Endothelial cell (in vitro differentiated cells): ENCODE data around the gene FCHO2. TPM values are rescaled to one million over a fixed set of nuclear protein-coding genes. Genes with fewer than 3 reads are reported as not detected.

Experiments used
- DNase-seq: peaks from one replicate; pipeline ENCODE4 v3.0.0; 2021; ENCODE audit warnings: low spot score
- H3K27ac Mint-ChIP-seq: one replicate; pipeline ENCODE4 v1.8.0; 2021; ENCODE audit warnings: mixed read lengths, inconsistent platforms; ENCODE audit not compliant: unreplicated experiment
- H3K27me3 Mint-ChIP-seq: one replicate; pipeline ENCODE4 v1.8.0; 2021; ENCODE audit warnings: mild to moderate bottlenecking, moderate library complexity, mixed read lengths, inconsistent platforms; ENCODE audit not compliant: unreplicated experiment
- H3K36me3 Mint-ChIP-seq: one replicate; pipeline ENCODE4 v1.8.0; 2021; ENCODE audit warnings: mild to moderate bottlenecking, low read depth, mixed read lengths, inconsistent platforms; ENCODE audit not compliant: unreplicated experiment
- H3K4me1 Mint-ChIP-seq: one replicate; pipeline ENCODE4 v1.8.0; 2021; ENCODE audit warnings: mild to moderate bottlenecking, mixed read lengths, inconsistent platforms; ENCODE audit not compliant: unreplicated experiment
- H3K4me3 Mint-ChIP-seq: one replicate; pipeline ENCODE4 v1.8.0; 2021; ENCODE audit warnings: mild to moderate bottlenecking, mixed read lengths, inconsistent platforms; ENCODE audit not compliant: unreplicated experiment
- H3K9me3 Mint-ChIP-seq: one replicate; pipeline ENCODE4 v1.8.0; 2021; ENCODE audit warnings: mixed read lengths, inconsistent platforms; ENCODE audit not compliant: unreplicated experiment
- CTCF ChIP-seq: fragments of 200-600 bp; sonication (generic); IDR thresholded peaks from one replicate; pipeline ENCODE4 v1.5.0; 2021; ENCODE audit warnings: antibody characterized with exemption; ENCODE audit not compliant: unreplicated experiment
- total RNA-seq: library from RNA; stranded (reverse); fragmentation: NEBNext Ultra II Directional; extraction: Animal tissue kit (Norgen Biotek cat#: 25700); gene quantifications from one replicate; pipeline ENCODE4 v1.2.1, GENCODE V29; 2021; ENCODE audit not compliant: unreplicated experiment

The FCHO2 gene
- total RNA-seq, 1 donor from 2014 or later: 41.9 TPM

DNA sequence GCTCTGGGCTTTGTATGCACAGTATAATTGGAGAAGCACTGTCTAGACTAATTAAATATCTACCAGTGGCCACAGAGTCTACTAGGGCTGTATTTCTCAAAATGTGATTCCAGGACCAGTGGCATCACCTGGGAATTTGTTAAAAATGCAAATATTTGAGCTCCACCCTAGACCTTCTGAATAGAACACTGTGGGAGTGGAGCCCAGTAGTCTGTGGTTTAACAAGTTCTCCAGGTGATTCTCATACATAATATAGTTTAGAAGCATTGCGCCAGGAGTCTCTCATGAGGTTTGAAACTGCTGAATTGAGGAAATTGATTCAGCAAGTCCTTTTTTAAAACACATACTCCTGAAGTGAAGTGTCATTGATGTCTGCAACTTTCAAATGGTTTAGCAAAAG is 74.7 kb downstream of the FCHO2 start:
- Mint-ChIP-seq H3K9me3 (no peaks in the 10 kb centered on the region), H3K27me3 (peaks cover 2% of the 10 kb centered on the region), H3K27ac (no peak overlapping the region), H3K36me3 (peaks cover 4% of the 10 kb centered on the region), H3K4me1 (peaks cover 3% of the 10 kb centered on the region), H3K4me3 (no peak overlapping the region)
- TF ChIP-seq CTCF: no peak
- no peak for DNase-seq

GRCh38 chr5:73030995-73031394 is 75.2 kb downstream of the FCHO2 start:
- Mint-ChIP-seq H3K4me1 (peaks cover 3% of the 10 kb centered on the region), H3K4me3 (no peak overlapping the region), H3K27me3 (peaks cover 2% of the 10 kb centered on the region), H3K9me3 (no peaks in the 10 kb centered on the region), H3K27ac (no peak overlapping the region), H3K36me3 (peaks cover 4% of the 10 kb centered on the region)
- TF ChIP-seq CTCF: no peak
- DNase-seq: no peak

- TF ChIP-seq CTCF: no peak
Measured at GRCh38 chr5:73031839-73032238, 76.0 kb downstream of the FCHO2 start.

GRCh38 chr5:73032635-73033034 is 76.8 kb downstream of the FCHO2 start:
- peaks cover 4% of the 10 kb centered on the region for H3K36me3 Mint-ChIP-seq
- no peak for DNase-seq
- TF ChIP-seq CTCF: no peak

More at GRCh38 chr5:73031839-73032238, 76.0 kb downstream of the FCHO2 start:
- Mint-ChIP-seq H3K9me3 (no peaks in the 10 kb centered on the region), H3K27me3 (peaks cover 2% of the 10 kb centered on the region), H3K4me3 (no peak overlapping the region), H3K27ac (peak overlapping the region; percentile 12), H3K36me3 (peaks cover 4% of the 10 kb centered on the region), H3K4me1 (peaks cover 3% of the 10 kb centered on the region)
- no peak for DNase-seq

GRCh38 chr5:73037545-73037944 is 81.7 kb downstream of the FCHO2 start:
- Mint-ChIP-seq H3K27ac (no peak overlapping the region), H3K4me3 (no peak overlapping the region), H3K36me3 (no peaks in the 10 kb centered on the region), H3K27me3 (no peaks in the 10 kb centered on the region), H3K4me1 (no peaks in the 10 kb centered on the region), H3K9me3 (no peaks in the 10 kb centered on the region)
- DNase-seq: no peak
- no peak for TF ChIP-seq CTCF

More at GRCh38 chr5:73032635-73033034, 76.8 kb downstream of the FCHO2 start:
- Mint-ChIP-seq H3K4me3 (no peak overlapping the region), H3K27me3 (peaks cover 2% of the 10 kb centered on the region), H3K9me3 (no peaks in the 10 kb centered on the region), H3K4me1 (peaks cover 3% of the 10 kb centered on the region), H3K27ac (no peak overlapping the region)
